Gastroesophageal sphincter (tissue), 4 donors: ENCODE measurements around the gene SPR. TPM values are rescaled to one million over a fixed set of nuclear protein-coding genes. Genes with fewer than 3 reads are reported as not detected.

ENCODE experiments used
- ATAC-seq: fragments of 150-250 bp; one replicate; pipeline ENCODE4 v1.9.1; 2016; ENCODE audit warnings: mild to moderate bottlenecking, moderate library complexity
- H3K27ac ChIP-seq, 4 donors: fragments of 200-600 bp; sonication (generic) in 3 of 4; 1 replicate in 3 of 4; 2 replicates in 1 of 4; pipeline ENCODE4 v1.5.1; 2016 to 2019
- H3K27me3 ChIP-seq: fragments of 200-600 bp; sonication (generic); one replicate; pipeline ENCODE4 v1.5.1; 2019
- H3K36me3 ChIP-seq, 2 donors: fragments of 200-600 bp; sonication (generic); one replicate each; pipeline ENCODE4 v1.5.1; 2019; ENCODE audit warnings: control low read depth in 1 of 2
- H3K4me1 ChIP-seq, 3 donors: fragments of 200-600 bp; sonication (generic); 1 replicate in 2 of 3; 2 replicates in 1 of 3; pipeline ENCODE4 v1.5.1; 2016 to 2019; ENCODE audit warnings: control low read depth in 2 of 3
- H3K4me3 ChIP-seq, 2 donors: fragments of 200-600 bp; sonication (generic); one replicate each; pipeline ENCODE4 v1.5.1; 2019; ENCODE audit warnings: mild to moderate bottlenecking in 1 of 2, moderate library complexity in 1 of 2
- H3K9me3 ChIP-seq, 3 donors: fragments of 200-600 bp; sonication (generic); one replicate each; pipeline ENCODE4 v1.5.1; 2017 to 2019; ENCODE audit warnings: control low read depth in 2 of 3
- CTCF ChIP-seq, 4 experiments: fragments of 200-600 bp in 2 of 4; fragments of 450-650 bp in 2 of 4; sonication (generic) in 1 of 4; IDR thresholded peaks; one replicate each; pipeline ENCODE4 v1.5.1; 2017 to 2019; ENCODE audit warnings: antibody characterized with exemption in 4 of 4, mild to moderate bottlenecking in 2 of 4, moderate library complexity in 2 of 4
- EP300 ChIP-seq: sonication (generic); formaldehyde crosslinking; IDR thresholded peaks from one replicate; pipeline ENCODE4 v1.6.1; 2017; ENCODE audit warnings: antibody characterized with exemption, mild to moderate bottlenecking
- POLR2A ChIP-seq, 2 donors: fragments of 450-650 bp; IDR thresholded peaks; one replicate each; pipeline ENCODE4 v1.6.1; 2017; ENCODE audit warnings: antibody characterized with exemption in 2 of 2, mild to moderate bottlenecking in 2 of 2, moderate library complexity in 1 of 2
- POLR2AphosphoS5 ChIP-seq: sonication (generic); formaldehyde crosslinking; IDR thresholded peaks from one replicate; pipeline ENCODE4 v1.6.1; 2017; ENCODE audit warnings: antibody characterized with exemption
- WGBS, 2 donors: methylation state at CpG; one replicate each; pipeline ENCODE4 v1.1.5; 2018; ENCODE audit warnings: low coverage in 1 of 2; 5-methylcytosine and 5-hydroxymethylcytosine counted together
- total RNA-seq, 4 donors: library from RNA; depleted of rRNA; stranded (reverse); fragments of >200 nt; gene quantifications; one replicate each; pipeline ENCODE4 v1.1.0, GENCODE V29; 2016

The SPR gene
- 10 to 100 TPM; 26.1 to 48.5 (median 39.4) TPM for total RNA-seq

GRCh38 chr2:72887032-72887739 lies at the start of gene SPR:
SPR (plus strand) TSS chr2:72887408; CDS start chr2:72887433, 25 bp downstream.
- no CpG with 5 or more reads among the region's 76 CpGs for WGBS, 2 donors

GRCh38 chr2:72840066-72840465 lies 47.1 kb upstream of the SPR start:
- TF ChIP-seq CTCF (IDR thresholded peaks at IDR 0.05) (no peak), POLR2A (IDR thresholded peaks at IDR 0.05) (no peak), POLR2AphosphoS5 (no peak), EP300 (no peak)
- Histone ChIP-seq H3K9me3 (peaks cover 0 to 10% (median 0%) of the 10 kb centered on the region in 3 donors), H3K4me1 (no peaks in the 10 kb centered on the region), H3K27ac (no peak overlapping the region), H3K36me3 (no peaks in the 10 kb centered on the region), H3K27me3 (peaks cover 11% of the 10 kb centered on the region), H3K4me3 (no peak overlapping the region)
- ATAC-seq: no peak
- 88 to 100% methylated on average over 2 of the region's 2 CpGs for WGBS, 2 donors

More at GRCh38 chr2:72887032-72887739, at the start of gene SPR:
- Histone ChIP-seq H3K4me3 (peak within 1 kb of the TSS; percentile 59 to 81), H3K27me3 (no peaks in the 10 kb centered on the region), H3K27ac (peak within 1 kb of the TSS; percentile 64 to 94 (median 92)), H3K36me3 (peaks cover 0 to 34% of the 10 kb centered on the region in 2 donors), H3K9me3 (no peaks in the 10 kb centered on the region), H3K4me1 (peaks cover 3 to 40% (median 18%) of the 10 kb centered on the region in 3 donors)
- no peak for TF ChIP-seq EP300
- no peak for TF ChIP-seq POLR2AphosphoS5
- TF ChIP-seq CTCF (IDR thresholded peaks at IDR 0.05): peak in 1 of 4 experiments; percentile 39
- ATAC-seq: peak; percentile 91

GRCh38 chr2:72841462-72842125 lies 45.6 kb upstream of the SPR start:
- H3K27me3 ChIP-seq: peaks cover 11% of the 10 kb centered on the region
- 75 to 92% methylated on average over 2 of the region's 3 CpGs for WGBS, 2 donors
- no peak for ATAC-seq
- peaks cover 0 to 10% (median 0%) of the 10 kb centered on the region in 3 donors for H3K9me3 ChIP-seq
- no peaks in the 10 kb centered on the region for H3K4me1 ChIP-seq
- H3K36me3 ChIP-seq: no peaks in the 10 kb centered on the region
- H3K27ac ChIP-seq: no peak overlapping the region
- no peak for TF ChIP-seq EP300
- no peak for TF ChIP-seq POLR2A (IDR thresholded peaks at IDR 0.05)
- TF ChIP-seq POLR2AphosphoS5: no peak
- no peak for TF ChIP-seq CTCF (IDR thresholded peaks at IDR 0.05)
- H3K4me3 ChIP-seq: no peak overlapping the region

GRCh38 chr2:72843301-72843700 lies 43.9 kb upstream of the SPR start:
- no peak overlapping the region for H3K4me3 ChIP-seq
- H3K27me3 ChIP-seq: peaks cover 11% of the 10 kb centered on the region
- H3K9me3 ChIP-seq: peaks cover 0 to 10% (median 0%) of the 10 kb centered on the region in 3 donors
- 62 to 89% methylated on average over 1 to 2 of the region's 2 CpGs for WGBS, 2 donors
- H3K27ac ChIP-seq: no peak overlapping the region
- H3K4me1 ChIP-seq: no peaks in the 10 kb centered on the region
- no peaks in the 10 kb centered on the region for H3K36me3 ChIP-seq
- no peak for ATAC-seq
- TF ChIP-seq POLR2A (IDR thresholded peaks at IDR 0.05) (no peak), EP300 (no peak), POLR2AphosphoS5 (no peak), CTCF (IDR thresholded peaks at IDR 0.05) (no peak)
